Measurements from ENCODE around the gene INTS7.

DNA sequence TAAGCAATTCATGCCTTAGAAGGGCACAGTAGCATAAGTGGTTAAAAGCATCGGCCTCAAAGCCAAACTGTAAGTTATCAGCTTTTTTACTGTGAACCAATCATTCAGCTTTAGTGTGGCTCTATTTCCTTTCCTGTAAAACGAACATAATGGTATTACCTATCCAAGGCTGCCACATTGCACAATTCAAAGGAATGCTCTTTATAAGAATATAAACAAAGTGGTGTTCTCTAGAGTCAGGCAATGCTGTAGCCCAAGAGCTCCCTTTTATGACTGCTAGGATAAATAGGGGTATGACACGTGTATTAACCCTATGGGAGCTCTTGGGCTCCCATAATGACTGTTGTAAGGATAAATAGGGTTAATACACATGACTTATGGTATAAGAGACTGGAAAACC lies 25.4 kb downstream of the INTS7 start:
- TF ChIP-seq, protein P1, sequence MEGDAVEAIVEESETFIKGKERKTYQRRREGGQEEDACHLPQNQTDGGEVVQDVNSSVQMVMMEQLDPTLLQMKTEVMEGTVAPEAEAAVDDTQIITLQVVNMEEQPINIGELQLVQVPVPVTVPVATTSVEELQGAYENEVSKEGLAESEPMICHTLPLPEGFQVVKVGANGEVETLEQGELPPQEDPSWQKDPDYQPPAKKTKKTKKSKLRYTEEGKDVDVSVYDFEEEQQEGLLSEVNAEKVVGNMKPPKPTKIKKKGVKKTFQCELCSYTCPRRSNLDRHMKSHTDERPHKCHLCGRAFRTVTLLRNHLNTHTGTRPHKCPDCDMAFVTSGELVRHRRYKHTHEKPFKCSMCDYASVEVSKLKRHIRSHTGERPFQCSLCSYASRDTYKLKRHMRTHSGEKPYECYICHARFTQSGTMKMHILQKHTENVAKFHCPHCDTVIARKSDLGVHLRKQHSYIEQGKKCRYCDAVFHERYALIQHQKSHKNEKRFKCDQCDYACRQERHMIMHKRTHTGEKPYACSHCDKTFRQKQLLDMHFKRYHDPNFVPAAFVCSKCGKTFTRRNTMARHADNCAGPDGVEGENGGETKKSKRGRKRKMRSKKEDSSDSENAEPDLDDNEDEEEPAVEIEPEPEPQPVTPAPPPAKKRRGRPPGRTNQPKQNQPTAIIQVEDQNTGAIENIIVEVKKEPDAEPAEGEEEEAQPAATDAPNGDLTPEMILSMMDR (IDR thresholded peaks at IDR 0.05) = no peak
- TF ChIP-seq TCF7L2 (IDR thresholded peaks at IDR 0.05; ENCODE audit: low read depth, low read length) (no peak), POLR2AphosphoS5 (IDR thresholded peaks at IDR 0.05; ENCODE audit: low read depth, low read length) (no peak)
- TF ChIP-seq, protein P2, sequence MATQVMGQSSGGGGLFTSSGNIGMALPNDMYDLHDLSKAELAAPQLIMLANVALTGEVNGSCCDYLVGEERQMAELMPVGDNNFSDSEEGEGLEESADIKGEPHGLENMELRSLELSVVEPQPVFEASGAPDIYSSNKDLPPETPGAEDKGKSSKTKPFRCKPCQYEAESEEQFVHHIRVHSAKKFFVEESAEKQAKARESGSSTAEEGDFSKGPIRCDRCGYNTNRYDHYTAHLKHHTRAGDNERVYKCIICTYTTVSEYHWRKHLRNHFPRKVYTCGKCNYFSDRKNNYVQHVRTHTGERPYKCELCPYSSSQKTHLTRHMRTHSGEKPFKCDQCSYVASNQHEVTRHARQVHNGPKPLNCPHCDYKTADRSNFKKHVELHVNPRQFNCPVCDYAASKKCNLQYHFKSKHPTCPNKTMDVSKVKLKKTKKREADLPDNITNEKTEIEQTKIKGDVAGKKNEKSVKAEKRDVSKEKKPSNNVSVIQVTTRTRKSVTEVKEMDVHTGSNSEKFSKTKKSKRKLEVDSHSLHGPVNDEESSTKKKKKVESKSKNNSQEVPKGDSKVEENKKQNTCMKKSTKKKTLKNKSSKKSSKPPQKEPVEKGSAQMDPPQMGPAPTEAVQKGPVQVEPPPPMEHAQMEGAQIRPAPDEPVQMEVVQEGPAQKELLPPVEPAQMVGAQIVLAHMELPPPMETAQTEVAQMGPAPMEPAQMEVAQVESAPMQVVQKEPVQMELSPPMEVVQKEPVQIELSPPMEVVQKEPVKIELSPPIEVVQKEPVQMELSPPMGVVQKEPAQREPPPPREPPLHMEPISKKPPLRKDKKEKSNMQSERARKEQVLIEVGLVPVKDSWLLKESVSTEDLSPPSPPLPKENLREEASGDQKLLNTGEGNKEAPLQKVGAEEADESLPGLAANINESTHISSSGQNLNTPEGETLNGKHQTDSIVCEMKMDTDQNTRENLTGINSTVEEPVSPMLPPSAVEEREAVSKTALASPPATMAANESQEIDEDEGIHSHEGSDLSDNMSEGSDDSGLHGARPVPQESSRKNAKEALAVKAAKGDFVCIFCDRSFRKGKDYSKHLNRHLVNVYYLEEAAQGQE (IDR thresholded peaks at IDR 0.05; ENCODE audit: insufficient read depth in 1 of 2, low read depth in 2 of 2, low read length in 1 of 2) = no peak
